ENCODE data around the gene CPB2.

Gene CPB2

GRCh38 chr13:46043647-46044046 lies 61.2 kb downstream of the CPB2 start:
- no peak overlapping the region for H3K4me3 ChIP-seq (ENCODE audit: low read depth, low read length, poor library complexity, severe bottlenecking)
- no peaks in the 10 kb centered on the region for H3K4me1 ChIP-seq (ENCODE audit: insufficient read depth, low read length, severe bottlenecking)
- no peaks in the 10 kb centered on the region for H3K9me2 ChIP-seq (ENCODE audit: low read depth, low read length)
- H3K27me3 ChIP-seq (ENCODE audit: insufficient read depth, low read length) = no peaks in the 10 kb centered on the region
- H3F3A ChIP-seq (ENCODE audit: insufficient read depth, low read length) = no peaks in the 10 kb centered on the region
- H3K79me2 ChIP-seq (ENCODE audit: insufficient read depth, low read length) = peaks cover 55% of the 10 kb centered on the region
- no peak overlapping the region for H2AFZ ChIP-seq (ENCODE audit: low read length)
- no peak for TF ChIP-seq EZH2 (IDR thresholded peaks at IDR 0.05; ENCODE audit: borderline replicate concordance, low read length)
- TF ChIP-seq, protein P1, sequence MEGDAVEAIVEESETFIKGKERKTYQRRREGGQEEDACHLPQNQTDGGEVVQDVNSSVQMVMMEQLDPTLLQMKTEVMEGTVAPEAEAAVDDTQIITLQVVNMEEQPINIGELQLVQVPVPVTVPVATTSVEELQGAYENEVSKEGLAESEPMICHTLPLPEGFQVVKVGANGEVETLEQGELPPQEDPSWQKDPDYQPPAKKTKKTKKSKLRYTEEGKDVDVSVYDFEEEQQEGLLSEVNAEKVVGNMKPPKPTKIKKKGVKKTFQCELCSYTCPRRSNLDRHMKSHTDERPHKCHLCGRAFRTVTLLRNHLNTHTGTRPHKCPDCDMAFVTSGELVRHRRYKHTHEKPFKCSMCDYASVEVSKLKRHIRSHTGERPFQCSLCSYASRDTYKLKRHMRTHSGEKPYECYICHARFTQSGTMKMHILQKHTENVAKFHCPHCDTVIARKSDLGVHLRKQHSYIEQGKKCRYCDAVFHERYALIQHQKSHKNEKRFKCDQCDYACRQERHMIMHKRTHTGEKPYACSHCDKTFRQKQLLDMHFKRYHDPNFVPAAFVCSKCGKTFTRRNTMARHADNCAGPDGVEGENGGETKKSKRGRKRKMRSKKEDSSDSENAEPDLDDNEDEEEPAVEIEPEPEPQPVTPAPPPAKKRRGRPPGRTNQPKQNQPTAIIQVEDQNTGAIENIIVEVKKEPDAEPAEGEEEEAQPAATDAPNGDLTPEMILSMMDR (IDR thresholded peaks at IDR 0.05; ENCODE audit: low read length) = no peak
- no peaks in the 10 kb centered on the region for H3K9me3 ChIP-seq (ENCODE audit: low read length)
- peaks cover 2% of the 10 kb centered on the region; the same call in 1 of the 2 replicates for H4K20me1 ChIP-seq (ENCODE audit: insufficient read depth, low read length)
- H3K4me2 ChIP-seq (ENCODE audit: low read length) = no peak overlapping the region
- H3K36me3 ChIP-seq (ENCODE audit: insufficient read depth, low read length) = peaks cover 30% of the 10 kb centered on the region
- no peak overlapping the region for H3K9ac ChIP-seq (ENCODE audit: low read length)
- no peak overlapping the region for H3K27ac ChIP-seq (ENCODE audit: low read depth, low read length, poor library complexity, severe bottlenecking)

DNA sequence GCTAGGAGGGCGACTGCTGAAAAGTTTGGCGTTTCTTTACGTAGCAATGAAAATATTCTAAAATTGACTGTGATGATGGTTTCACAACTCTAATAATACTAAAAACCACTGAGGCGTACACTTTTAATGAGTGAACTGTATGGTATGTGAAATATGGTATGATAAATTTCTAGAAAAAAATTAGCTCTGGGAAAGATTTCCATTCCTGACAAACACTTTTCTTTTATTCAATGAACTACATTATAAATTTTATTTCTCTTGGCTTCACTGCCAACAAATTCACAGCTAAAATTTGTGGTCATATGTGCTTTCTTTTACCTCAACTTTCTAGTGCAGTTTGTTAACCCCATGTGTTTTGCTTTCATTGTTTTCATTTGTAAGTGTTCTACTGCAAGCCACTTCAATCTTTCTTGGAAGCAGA lies 63.4 kb downstream of the CPB2 start:
- peaks cover 41% of the 10 kb centered on the region for H3K36me3 ChIP-seq (ENCODE audit: insufficient read depth, low read length)
- H3K27ac ChIP-seq (ENCODE audit: low read depth, low read length, poor library complexity, severe bottlenecking) = no peak overlapping the region

DNA sequence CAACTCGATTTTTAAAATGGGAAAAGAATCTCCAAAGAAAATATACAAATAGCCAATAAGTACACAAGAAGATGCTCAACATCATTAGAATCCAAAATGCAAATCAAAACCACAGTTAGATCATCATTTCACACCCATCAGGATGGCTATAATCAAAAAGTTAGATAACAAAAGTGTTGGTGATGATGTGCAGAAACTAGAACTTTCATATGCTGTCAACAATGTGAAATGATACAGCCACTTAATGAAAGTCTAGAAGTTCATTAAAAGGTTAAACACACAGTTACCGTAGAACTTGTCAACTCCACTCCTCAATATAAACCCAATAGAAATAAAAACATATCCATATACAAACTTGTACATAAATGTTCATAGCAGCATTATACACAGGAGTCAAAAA lies 64.1 kb downstream of the CPB2 start:
- TF ChIP-seq EZH2 (IDR thresholded peaks at IDR 0.05; ENCODE audit: borderline replicate concordance, low read length) = no peak
- TF ChIP-seq, protein P1 (IDR thresholded peaks at IDR 0.05; ENCODE audit: low read length) = no peak
- no peaks in the 10 kb centered on the region for H3F3A ChIP-seq (ENCODE audit: insufficient read depth, low read length)
- H2AFZ ChIP-seq (ENCODE audit: low read length) = no peak overlapping the region
- H3K36me3 ChIP-seq (ENCODE audit: insufficient read depth, low read length) = peaks cover 48% of the 10 kb centered on the region
- H3K9me3 ChIP-seq (ENCODE audit: low read length) = no peaks in the 10 kb centered on the region
- peaks cover 31% of the 10 kb centered on the region for H3K79me2 ChIP-seq (ENCODE audit: insufficient read depth, low read length)
- no peak overlapping the region for H3K4me3 ChIP-seq (ENCODE audit: low read depth, low read length, poor library complexity, severe bottlenecking)
- H3K4me2 ChIP-seq (ENCODE audit: low read length) = no peak overlapping the region
- no peaks in the 10 kb centered on the region for H3K9me2 ChIP-seq (ENCODE audit: low read depth, low read length)
- H3K27ac ChIP-seq (ENCODE audit: low read depth, low read length, poor library complexity, severe bottlenecking) = no peak overlapping the region
- H3K4me1 ChIP-seq (ENCODE audit: insufficient read depth, low read length, severe bottlenecking) = no peaks in the 10 kb centered on the region
- no peak overlapping the region for H3K9ac ChIP-seq (ENCODE audit: low read length)
- no peaks in the 10 kb centered on the region for H3K27me3 ChIP-seq (ENCODE audit: insufficient read depth, low read length)
- no peaks in the 10 kb centered on the region for H4K20me1 ChIP-seq (ENCODE audit: insufficient read depth, low read length)

More for the DNA sequence above, 63.4 kb downstream of the CPB2 start:
- no peaks in the 10 kb centered on the region for H3K9me2 ChIP-seq (ENCODE audit: low read depth, low read length)
- no peak overlapping the region for H3K4me2 ChIP-seq (ENCODE audit: low read length)
- no peak overlapping the region for H2AFZ ChIP-seq (ENCODE audit: low read length)
- H3K9ac ChIP-seq (ENCODE audit: low read length) = no peak overlapping the region
- H3K79me2 ChIP-seq (ENCODE audit: insufficient read depth, low read length) = peaks cover 36% of the 10 kb centered on the region
- H3K4me1 ChIP-seq (ENCODE audit: insufficient read depth, low read length, severe bottlenecking) = no peaks in the 10 kb centered on the region
- no peaks in the 10 kb centered on the region for H3K27me3 ChIP-seq (ENCODE audit: insufficient read depth, low read length)
- H3F3A ChIP-seq (ENCODE audit: insufficient read depth, low read length) = no peaks in the 10 kb centered on the region
- no peak overlapping the region for H3K4me3 ChIP-seq (ENCODE audit: low read depth, low read length, poor library complexity, severe bottlenecking)
- TF ChIP-seq EZH2 (IDR thresholded peaks at IDR 0.05; ENCODE audit: borderline replicate concordance, low read length) = no peak
- no peaks in the 10 kb centered on the region for H3K9me3 ChIP-seq (ENCODE audit: low read length)
- no peaks in the 10 kb centered on the region for H4K20me1 ChIP-seq (ENCODE audit: insufficient read depth, low read length)

Measured in OCI-LY1 (cell line).